Adipocyte (in vitro differentiated cells): ENCODE data around the gene SIPA1L3.

Source experiments
- DNase-seq: peaks from one replicate; pipeline ENCODE4 v3.0.0-alpha.2; 2015; ENCODE audit warnings: low read depth
- H3K27me3 ChIP-seq: replicated peaks from 2 replicates; pipeline ENCODE4 v1.7.0; 2013; ENCODE audit warnings: mild to moderate bottlenecking, low read length, moderate library complexity; ENCODE audit not compliant: control insufficient read depth, insufficient read depth
- H3K36me3 ChIP-seq: 2 replicates; pipeline ENCODE4 v1.7.0; 2013; ENCODE audit warnings: low read length, mild to moderate bottlenecking, moderate library complexity; ENCODE audit not compliant: control insufficient read depth, insufficient read depth, severe bottlenecking
- H3K4me1 ChIP-seq: 2 replicates; pipeline ENCODE4 v1.7.0; 2013; ENCODE audit warnings: mild to moderate bottlenecking, low read length, moderate library complexity; ENCODE audit not compliant: control insufficient read depth, insufficient read depth
- H3K4me3 ChIP-seq: 2 replicates; pipeline ENCODE4 v1.7.0; 2013; ENCODE audit warnings: mild to moderate bottlenecking, low read length, moderate library complexity
- H3K9ac ChIP-seq: 2 replicates; pipeline ENCODE4 v1.7.0; 2013; ENCODE audit warnings: mild to moderate bottlenecking, low read length, moderate library complexity
- H3K9me3 ChIP-seq: 2 replicates; pipeline ENCODE4 v1.7.0; 2013; ENCODE audit warnings: mild to moderate bottlenecking, low read length, moderate library complexity; ENCODE audit not compliant: control insufficient read depth

Gene SIPA1L3

DNA sequence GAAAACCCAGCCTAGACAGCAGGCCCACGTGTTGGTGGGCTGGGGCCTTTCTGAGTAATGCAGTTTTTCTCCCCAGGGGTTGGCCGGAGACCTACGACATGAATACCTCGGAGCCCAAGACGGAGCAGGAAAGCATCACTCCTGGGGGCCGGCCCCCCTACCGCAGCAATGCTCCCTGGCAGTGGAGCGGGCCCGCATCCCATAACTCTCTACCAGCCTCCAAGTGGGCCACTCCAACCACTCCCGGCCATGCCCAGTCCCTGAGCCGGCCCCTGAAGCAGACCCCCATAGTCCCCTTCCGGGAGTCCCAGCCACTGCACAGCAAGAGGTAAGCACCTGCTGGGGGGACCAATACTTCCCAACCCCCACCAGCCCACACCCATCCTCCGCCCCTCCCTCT is 234.1 kb downstream of the SIPA1L3 start:
- Histone ChIP-seq H3K27me3 (no peaks in the 10 kb centered on the region), H3K36me3 (no peaks in the 10 kb centered on the region), H3K9me3 (no peaks in the 10 kb centered on the region), H3K4me1 (peaks cover 7% of the 10 kb centered on the region), H3K4me3 (no peak overlapping the region), H3K9ac (no peak overlapping the region)
- no peak for DNase-seq

DNA sequence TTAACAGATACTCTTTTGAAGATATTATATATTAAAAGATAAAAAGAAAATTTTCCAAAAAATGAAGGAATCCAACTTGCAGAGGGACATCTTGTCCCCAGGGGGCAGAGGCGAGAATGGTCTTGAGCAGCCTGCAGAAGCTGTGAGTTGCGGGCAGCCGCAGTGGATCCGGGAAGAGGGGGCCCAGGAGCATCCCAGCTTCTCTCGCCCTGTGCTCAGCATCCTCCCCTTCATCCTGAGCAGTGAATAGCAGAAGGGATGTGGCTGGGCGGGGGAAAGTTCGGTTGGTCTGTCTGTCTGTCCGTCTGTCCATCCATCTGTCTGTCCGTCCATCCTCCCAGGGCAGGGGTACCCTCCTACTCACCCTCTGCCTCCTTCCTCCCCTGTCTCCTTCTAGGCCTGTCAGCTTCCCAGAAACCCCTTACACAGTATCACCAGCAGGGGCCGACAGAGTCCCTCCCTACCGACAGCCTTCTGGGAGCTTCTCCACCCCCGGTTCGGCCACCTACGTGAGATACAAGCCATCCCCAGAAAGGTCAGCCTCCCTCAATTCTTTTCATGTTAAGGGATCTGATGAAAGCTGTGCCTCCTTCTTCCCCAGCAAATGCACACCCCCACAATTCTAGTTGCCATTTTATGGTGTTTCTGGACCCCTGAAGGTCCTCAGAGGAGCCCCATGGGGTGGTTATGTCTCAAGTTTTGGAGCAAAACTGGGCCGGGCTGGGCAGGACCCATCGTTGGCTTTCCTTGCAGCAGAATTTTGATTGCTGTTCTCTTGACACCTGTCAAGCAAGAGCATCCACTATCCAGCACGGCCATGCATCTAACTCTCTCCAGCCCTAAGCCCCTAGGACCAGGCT is 235.4 kb downstream of the SIPA1L3 start:
- Histone ChIP-seq H3K4me3 (no peak overlapping the region), H3K36me3 (no peaks in the 10 kb centered on the region), H3K9ac (no peak overlapping the region), H3K9me3 (no peaks in the 10 kb centered on the region), H3K4me1 (peaks cover 7% of the 10 kb centered on the region), H3K27me3 (no peaks in the 10 kb centered on the region)
- peak; percentile 47 for DNase-seq

DNA sequence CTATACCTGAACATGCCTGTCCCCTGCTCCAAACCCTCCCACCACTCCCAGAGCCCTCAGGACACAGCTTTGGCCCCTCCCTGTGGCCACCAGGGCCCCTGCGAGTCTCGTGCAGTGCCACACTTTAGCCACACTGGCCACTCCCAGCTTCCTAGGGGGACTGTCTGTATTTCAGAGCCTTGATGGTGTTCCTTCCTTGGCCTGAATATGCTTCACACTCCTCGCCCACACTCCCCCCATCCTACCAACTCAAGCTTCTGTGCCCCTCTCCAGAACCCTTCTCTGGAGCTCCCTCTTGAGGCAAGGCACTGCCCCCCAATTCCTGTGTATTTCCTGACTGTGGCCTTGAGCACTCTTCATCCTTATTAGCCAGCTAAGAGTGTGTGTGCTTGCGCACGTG is 236.8 kb downstream of the SIPA1L3 start:
- DNase-seq: no peak
- Histone ChIP-seq H3K27me3 (no peaks in the 10 kb centered on the region), H3K36me3 (no peaks in the 10 kb centered on the region), H3K4me3 (no peak overlapping the region), H3K9ac (no peak overlapping the region), H3K9me3 (no peaks in the 10 kb centered on the region), H3K4me1 (peaks cover 7% of the 10 kb centered on the region)

DNA sequence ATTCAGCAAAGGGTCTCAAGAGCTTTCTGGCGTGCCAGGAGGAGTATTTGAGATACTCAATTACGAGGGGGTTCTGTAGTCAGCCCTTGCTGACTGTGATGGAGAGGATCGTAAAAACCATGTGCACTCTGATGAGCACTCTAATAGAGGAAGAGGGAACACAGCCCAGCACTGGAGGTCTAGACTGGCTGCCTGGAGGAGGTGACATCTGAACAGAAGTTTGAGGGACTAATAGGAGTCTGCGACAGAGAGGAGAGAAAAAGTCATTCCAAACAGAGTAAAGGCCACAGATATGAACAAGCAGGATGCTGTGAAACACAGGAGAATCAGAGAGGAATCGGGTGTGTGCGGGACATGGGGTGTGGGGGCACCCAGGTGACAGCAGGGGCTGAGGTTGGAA is 237.7 kb downstream of the SIPA1L3 start:
- DNase-seq: no peak
- H3K9me3 ChIP-seq: no peaks in the 10 kb centered on the region
- H3K4me1 ChIP-seq: peaks cover 7% of the 10 kb centered on the region
- H3K9ac ChIP-seq: no peak overlapping the region
- no peaks in the 10 kb centered on the region for H3K27me3 ChIP-seq
- H3K36me3 ChIP-seq: no peaks in the 10 kb centered on the region
- no peak overlapping the region for H3K4me3 ChIP-seq

DNA sequence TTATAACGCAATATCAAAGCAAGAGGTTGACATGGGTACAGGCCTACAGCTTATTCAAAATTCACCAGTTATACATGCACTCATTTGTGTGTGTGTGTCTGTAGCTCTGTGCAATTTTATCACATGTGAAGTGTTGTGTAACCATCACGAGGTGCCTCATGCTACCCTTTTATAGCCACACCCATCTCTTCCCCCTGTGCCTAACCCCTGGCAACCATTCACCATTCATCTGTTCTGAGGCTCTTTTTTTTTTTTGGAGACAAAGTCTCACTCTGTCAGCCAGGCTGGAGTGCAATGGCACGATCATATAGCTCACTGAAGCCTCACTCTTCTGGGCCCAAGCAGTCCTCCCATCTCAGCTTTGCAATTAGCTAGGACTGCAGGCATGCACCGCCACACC is 238.6 kb downstream of the SIPA1L3 start:
- Histone ChIP-seq H3K4me3 (no peak overlapping the region), H3K9me3 (no peaks in the 10 kb centered on the region), H3K4me1 (peaks cover 7% of the 10 kb centered on the region), H3K9ac (no peak overlapping the region), H3K36me3 (no peaks in the 10 kb centered on the region), H3K27me3 (no peaks in the 10 kb centered on the region)
- DNase-seq: no peak

DNA sequence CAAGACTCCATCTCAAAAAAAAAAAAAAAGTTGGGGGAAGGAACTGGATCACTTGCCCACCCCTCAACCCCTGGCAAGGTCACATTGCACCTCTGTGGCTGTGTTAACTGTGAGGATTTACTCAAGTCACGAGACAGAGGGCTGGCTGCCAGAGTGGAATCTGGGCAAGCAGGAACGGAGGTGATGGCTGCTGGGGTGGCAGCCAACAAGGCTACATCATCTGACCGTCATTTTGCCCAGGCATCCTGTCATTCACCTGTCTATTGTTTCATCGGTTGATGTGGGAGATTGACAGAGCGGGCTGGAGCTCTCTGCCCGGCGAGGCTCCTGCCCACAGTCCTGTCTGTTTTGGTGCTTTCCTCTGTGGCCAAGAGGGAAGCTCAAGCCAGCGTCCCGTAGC is 241.3 kb downstream of the SIPA1L3 start:
- no peak for DNase-seq
- H3K4me3 ChIP-seq: no peak overlapping the region
- H3K36me3 ChIP-seq: peaks cover 4% of the 10 kb centered on the region

DNA sequence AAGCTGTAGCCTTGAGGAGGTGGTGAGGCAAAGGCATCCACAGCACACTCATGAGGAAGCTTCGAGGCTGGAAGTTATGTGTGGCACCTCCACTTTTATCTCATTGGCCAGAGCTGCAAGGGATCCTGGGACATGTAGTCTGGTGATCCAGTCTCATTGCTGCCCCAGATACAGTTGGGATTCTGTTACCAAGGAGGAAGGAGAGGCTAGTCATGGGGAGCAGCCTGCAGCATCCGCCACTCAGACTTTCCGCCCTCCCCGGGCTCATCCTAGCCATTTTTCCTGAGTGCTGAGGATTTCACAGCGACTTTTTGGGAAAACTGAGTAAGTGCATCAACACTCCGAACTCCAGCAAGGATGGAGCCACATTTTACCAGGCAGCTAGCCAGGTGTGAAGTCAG is 242.7 kb downstream of the SIPA1L3 start:
- no peak overlapping the region for H3K9ac ChIP-seq
- no peak for DNase-seq
- H3K36me3 ChIP-seq: peaks cover 4% of the 10 kb centered on the region
- H3K27me3 ChIP-seq: no peaks in the 10 kb centered on the region
- peaks cover 7% of the 10 kb centered on the region for H3K4me1 ChIP-seq
- no peaks in the 10 kb centered on the region for H3K9me3 ChIP-seq
- H3K4me3 ChIP-seq: no peak overlapping the region

More for the DNA sequence above, 241.3 kb downstream of the SIPA1L3 start:
- no peaks in the 10 kb centered on the region for H3K27me3 ChIP-seq
- H3K9ac ChIP-seq: no peak overlapping the region
- H3K9me3 ChIP-seq: no peaks in the 10 kb centered on the region
- H3K4me1 ChIP-seq: peaks cover 7% of the 10 kb centered on the region

DNA sequence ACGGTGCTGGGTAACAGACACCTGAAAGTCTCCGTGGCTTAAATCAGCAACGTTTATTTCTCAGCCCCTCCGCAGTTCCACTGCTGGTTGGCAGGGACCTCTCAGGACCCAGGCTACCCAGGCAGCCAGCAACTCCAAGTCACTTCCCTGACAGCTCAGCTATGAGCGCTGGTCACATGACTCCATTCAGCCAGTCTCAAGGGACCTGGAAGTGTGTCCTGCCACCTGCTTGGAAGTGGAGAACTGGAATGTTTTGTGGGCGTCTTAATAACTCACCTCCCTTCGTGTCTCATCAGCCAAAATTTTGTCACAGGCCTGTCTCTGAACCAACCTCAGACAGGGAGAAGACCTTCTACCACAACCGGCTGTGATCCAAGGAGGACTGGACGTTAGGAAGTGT is 244.2 kb downstream of the SIPA1L3 start:
- DNase-seq: no peak
- Histone ChIP-seq H3K4me3 (no peak overlapping the region), H3K9me3 (no peaks in the 10 kb centered on the region), H3K27me3 (no peaks in the 10 kb centered on the region), H3K4me1 (no peaks in the 10 kb centered on the region), H3K9ac (no peak overlapping the region), H3K36me3 (peaks cover 4% of the 10 kb centered on the region)

DNA sequence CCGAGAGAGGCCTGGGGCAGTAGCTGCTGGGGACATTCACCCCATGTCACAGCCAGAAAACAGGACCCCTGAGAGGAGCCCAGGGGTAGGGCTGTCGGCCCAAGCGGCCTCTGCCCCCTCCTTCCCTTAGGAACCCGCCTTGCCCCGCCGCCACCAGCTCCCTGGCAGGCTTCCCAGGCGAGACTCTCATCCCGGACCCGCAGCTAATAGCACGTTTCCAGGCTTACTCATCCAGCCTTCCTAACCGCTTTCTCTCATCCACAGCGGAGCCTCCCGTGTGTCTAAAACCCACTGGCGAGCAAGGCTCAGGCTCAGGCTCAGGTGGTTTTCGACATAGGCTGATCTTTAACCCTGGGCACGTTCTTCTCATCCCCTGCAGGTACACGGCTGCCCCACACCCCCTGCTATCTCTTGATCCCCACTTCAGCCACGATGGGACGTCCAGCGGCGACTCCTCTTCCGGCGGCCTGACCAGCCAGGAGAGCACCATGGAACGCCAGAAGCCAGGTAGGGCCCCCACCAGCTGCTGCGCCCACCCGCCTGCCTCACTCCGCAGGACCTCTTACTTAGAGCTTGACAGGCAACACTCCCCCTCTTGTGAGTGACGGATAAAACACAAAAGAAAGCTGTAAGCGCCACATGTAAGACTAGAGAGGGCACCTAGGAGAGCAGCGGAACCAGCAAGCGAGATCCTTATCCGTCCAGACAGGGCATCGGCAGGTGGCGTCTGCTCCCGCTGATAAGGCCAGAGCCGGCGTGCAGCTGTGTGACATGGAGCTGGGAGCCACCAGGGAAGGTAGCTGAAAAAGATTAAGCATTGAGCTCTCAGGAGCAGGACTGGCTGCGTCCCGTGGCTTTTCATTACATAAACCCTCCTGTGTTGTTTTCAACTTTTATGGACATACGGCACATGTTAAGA is 245.7 kb downstream of the SIPA1L3 start:
- no peak overlapping the region for H3K9ac ChIP-seq
- H3K4me1 ChIP-seq: no peaks in the 10 kb centered on the region
- no peak for DNase-seq
- no peak overlapping the region for H3K4me3 ChIP-seq
- H3K36me3 ChIP-seq: peaks cover 4% of the 10 kb centered on the region
- H3K27me3 ChIP-seq: no peaks in the 10 kb centered on the region
- H3K9me3 ChIP-seq: no peaks in the 10 kb centered on the region

DNA sequence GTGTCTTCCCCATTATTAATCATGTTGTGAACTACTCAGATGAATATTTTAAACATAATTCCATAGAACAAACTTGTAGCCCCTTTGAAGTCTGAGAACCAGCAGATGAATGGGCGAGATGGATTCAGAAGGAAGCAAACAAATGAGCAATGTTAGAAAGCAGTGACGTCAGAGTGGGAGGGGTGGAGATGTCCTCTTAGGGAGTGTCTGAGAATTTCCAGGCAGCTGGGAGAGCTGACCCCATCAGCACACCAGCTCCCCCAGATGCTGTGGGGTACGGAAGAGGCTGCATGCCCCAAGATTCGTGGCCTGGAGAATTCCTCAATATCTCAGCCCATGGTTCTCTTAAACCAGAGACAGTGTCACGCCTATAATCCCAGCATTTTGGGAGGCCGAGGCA is 248.4 kb downstream of the SIPA1L3 start:
- no peak for DNase-seq
- Histone ChIP-seq H3K9me3 (no peaks in the 10 kb centered on the region), H3K4me3 (no peak overlapping the region)

DNA sequence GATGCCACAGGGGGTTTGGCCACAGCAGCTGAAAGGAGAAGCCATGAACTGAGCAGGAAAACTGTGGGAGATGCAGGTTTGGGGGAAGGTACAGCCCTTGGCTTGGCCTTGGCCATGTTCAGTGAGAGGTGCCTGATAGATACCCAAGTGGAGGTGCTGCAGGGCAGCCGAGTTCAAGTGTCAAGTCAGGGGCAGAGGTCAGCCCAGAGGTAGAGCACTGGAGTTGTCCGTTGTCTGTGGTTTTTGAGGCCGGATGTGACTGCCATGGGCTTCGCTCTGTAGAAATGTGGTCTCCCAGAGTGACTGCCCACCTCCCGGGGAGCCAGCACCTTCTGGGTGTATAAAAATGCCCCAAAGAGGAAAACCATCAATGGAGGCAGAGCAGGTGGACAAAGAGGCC is 251.7 kb downstream of the SIPA1L3 start:
- Histone ChIP-seq H3K36me3 (peaks cover 14% of the 10 kb centered on the region), H3K27me3 (no peaks in the 10 kb centered on the region), H3K4me1 (no peaks in the 10 kb centered on the region), H3K4me3 (no peak overlapping the region), H3K9me3 (peaks cover 8% of the 10 kb centered on the region), H3K9ac (no peak overlapping the region)
- DNase-seq: no peak

More for the DNA sequence above, 248.4 kb downstream of the SIPA1L3 start:
- Histone ChIP-seq H3K27me3 (no peaks in the 10 kb centered on the region), H3K4me1 (no peaks in the 10 kb centered on the region), H3K36me3 (peaks cover 8% of the 10 kb centered on the region), H3K9ac (no peak overlapping the region)
